Activated CD8-positive, alpha-beta T cell treated with anti-CD3 and anti-CD28 coated beads for 36 hours (primary cell): Measurements from ENCODE around the gene TRMT10C. TPM values are rescaled to one million over a fixed set of nuclear protein-coding genes. Genes with fewer than 3 reads are reported as not detected.

Experiments used
- ATAC-seq: fragments of 200-7000 bp; cut with Tn5 transposase; one replicate; pipeline ENCODE4 v1.10.0; 2021; ENCODE audit warnings: mild to moderate bottlenecking, moderate library complexity
- CTCF ChIA-PET: fragments of 350-600 bp; sonication (Branson Sonifier 250); formaldehyde crosslinking; loops from one replicate; lab custom pipeline; 2021; ENCODE audit warnings: antibody characterized with exemption; lab: Charles Lee
- POLR2A ChIA-PET: fragments of 350-600 bp; sonication (Branson Sonifier 250); formaldehyde crosslinking; loops from one replicate; lab custom pipeline; 2021; ENCODE audit warnings: antibody characterized with exemption; lab: Charles Lee
- DNase-seq: peaks from one replicate; pipeline ENCODE4 v3.0.0-alpha.2; 2020
- H3K27ac Mint-ChIP-seq: one replicate; pipeline ENCODE4 v1.8.0; 2021; ENCODE audit warnings: mild to moderate bottlenecking, mixed read lengths
- H3K27me3 Mint-ChIP-seq: one replicate; pipeline ENCODE4 v1.8.0; 2021; ENCODE audit warnings: mixed read lengths
- H3K36me3 Mint-ChIP-seq: one replicate; pipeline ENCODE4 v1.8.0; 2021; ENCODE audit warnings: low read depth, mixed read lengths
- H3K4me1 Mint-ChIP-seq: one replicate; pipeline ENCODE4 v1.8.0; 2021; ENCODE audit warnings: low read depth, mixed read lengths
- H3K4me3 Mint-ChIP-seq: one replicate; pipeline ENCODE4 v1.8.0; 2021; ENCODE audit warnings: mild to moderate bottlenecking, moderate library complexity, mixed read lengths
- H3K9me3 Mint-ChIP-seq: one replicate; pipeline ENCODE4 v1.8.0; 2021; ENCODE audit warnings: mixed read lengths
- intact Hi-C: fragments of 100-400 bp; cut with micrococcal nuclease; formaldehyde crosslinking; loops from one replicate; pipeline ENCODE4 v1.10.0; 2022
- total RNA-seq, 2 experiments: library from RNA; stranded (reverse); gene quantifications; one replicate each; pipeline ENCODE4 v1.2.3, GENCODE V29; 2021
- TF ChIP-seq, protein P1 (sequence below): fragments of 200-600 bp; IDR thresholded peaks from one replicate; pipeline ENCODE4 v1.8.0; 2022; ENCODE audit warnings: antibody characterized with exemption, mild to moderate bottlenecking

TRMT10C gene
- total RNA-seq, 2 experiments from 2014 or later = 45.8 to 49.4 TPM

- H3K4me3 Mint-ChIP-seq = peak overlapping the region; percentile 95
- no peaks in the 10 kb centered on the region for H3K9me3 Mint-ChIP-seq
- peak; percentile 65 for DNase-seq
- TF ChIP-seq, protein P1, sequence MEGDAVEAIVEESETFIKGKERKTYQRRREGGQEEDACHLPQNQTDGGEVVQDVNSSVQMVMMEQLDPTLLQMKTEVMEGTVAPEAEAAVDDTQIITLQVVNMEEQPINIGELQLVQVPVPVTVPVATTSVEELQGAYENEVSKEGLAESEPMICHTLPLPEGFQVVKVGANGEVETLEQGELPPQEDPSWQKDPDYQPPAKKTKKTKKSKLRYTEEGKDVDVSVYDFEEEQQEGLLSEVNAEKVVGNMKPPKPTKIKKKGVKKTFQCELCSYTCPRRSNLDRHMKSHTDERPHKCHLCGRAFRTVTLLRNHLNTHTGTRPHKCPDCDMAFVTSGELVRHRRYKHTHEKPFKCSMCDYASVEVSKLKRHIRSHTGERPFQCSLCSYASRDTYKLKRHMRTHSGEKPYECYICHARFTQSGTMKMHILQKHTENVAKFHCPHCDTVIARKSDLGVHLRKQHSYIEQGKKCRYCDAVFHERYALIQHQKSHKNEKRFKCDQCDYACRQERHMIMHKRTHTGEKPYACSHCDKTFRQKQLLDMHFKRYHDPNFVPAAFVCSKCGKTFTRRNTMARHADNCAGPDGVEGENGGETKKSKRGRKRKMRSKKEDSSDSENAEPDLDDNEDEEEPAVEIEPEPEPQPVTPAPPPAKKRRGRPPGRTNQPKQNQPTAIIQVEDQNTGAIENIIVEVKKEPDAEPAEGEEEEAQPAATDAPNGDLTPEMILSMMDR = no peak
- intact Hi-C loops = loop anchor here (2.0 to 5.0 kb wide), 3 partner anchors 57 to 102 kb away; partner anchors contain the start of gene ZBTB11
- H3K4me1 Mint-ChIP-seq = peaks cover 67% of the 10 kb centered on the region
- no peaks in the 10 kb centered on the region for H3K27me3 Mint-ChIP-seq
- CTCF ChIA-PET = interaction anchor here (0.7 to 2.8 kb wide), 17 partner anchors 10 to 106 kb away, joined by 3 to 15 read pairs (median 3); partner anchors contain the start of genes SENP7 and ZBTB11
- POLR2A ChIA-PET = interaction anchor here (0.6 to 5.7 kb wide), 15 partner anchors 11 to 275 kb away, joined by 3 to 32 read pairs (median 5); partner anchors contain the start of genes NFKBIZ, RPL24, SENP7 and TRMT10C
- peak; percentile 41 for ATAC-seq
- peaks cover 29% of the 10 kb centered on the region for H3K36me3 Mint-ChIP-seq
- peak overlapping the region; percentile 98 for H3K27ac Mint-ChIP-seq
Measured at GRCh38 chr3:101574388-101575112, 12.9 kb downstream of the TRMT10C start.

DNA sequence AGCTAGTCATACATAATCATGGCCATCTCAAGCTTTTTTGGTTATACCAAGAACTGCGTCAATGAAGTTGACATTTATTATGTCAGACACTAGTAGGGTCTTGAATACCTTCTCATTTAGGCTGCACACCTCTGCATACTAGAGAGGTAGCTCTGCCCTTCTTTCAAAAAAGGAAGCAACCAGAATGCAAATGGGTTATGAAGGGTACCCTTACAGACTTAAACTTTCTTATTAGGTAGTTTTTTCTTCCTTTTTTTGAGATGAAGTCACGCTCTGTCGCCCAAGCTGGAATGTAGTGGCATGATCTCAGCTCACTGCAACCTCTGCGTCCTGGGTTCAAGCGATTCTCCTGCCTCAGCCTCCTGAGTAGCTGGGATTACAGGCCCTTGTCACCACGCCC lies 15.6 kb downstream of the TRMT10C start:
- H3K4me3 Mint-ChIP-seq = no peak overlapping the region
- no peak overlapping the region for H3K27ac Mint-ChIP-seq
- no peak for ATAC-seq
- DNase-seq = no peak
- H3K27me3 Mint-ChIP-seq = no peaks in the 10 kb centered on the region
- TF ChIP-seq, protein P1 = no peak
- POLR2A ChIA-PET = interaction anchor here (1.0 kb wide), 1 partner anchor 100 kb away, joined by 3 read pairs; the partner anchor contains the start of gene ZBTB11
- no peaks in the 10 kb centered on the region for H3K9me3 Mint-ChIP-seq
- intact Hi-C loops = no loop called here
- H3K4me1 Mint-ChIP-seq = peaks cover 56% of the 10 kb centered on the region
- CTCF ChIA-PET = interaction anchor here (0.7 to 1.7 kb wide), 4 partner anchors 11 to 99 kb away, joined by 3 to 4 read pairs (median 3); partner anchors contain the start of gene ZBTB11
- peaks cover 35% of the 10 kb centered on the region for H3K36me3 Mint-ChIP-seq

- Mint-ChIP-seq H3K4me1 (peaks cover 30% of the 10 kb centered on the region), H3K4me3 (no peak overlapping the region), H3K27ac (peak overlapping the region; percentile 38), H3K9me3 (no peaks in the 10 kb centered on the region), H3K36me3 (peaks cover 49% of the 10 kb centered on the region), H3K27me3 (no peaks in the 10 kb centered on the region)
- ATAC-seq (no peak), DNase-seq (no peak)
- TF ChIP-seq, protein P1 = no peak
- ChIA-PET POLR2A (interaction anchor here (1.1 kb wide), 1 partner anchor 15 kb away, joined by 5 read pairs; the partner anchor contains the start of gene PCNP), CTCF (interaction anchor here (1.0 to 2.2 kb wide), 2 partner anchors 12 to 15 kb away, joined by 4 to 6 read pairs; partner anchors contain the start of gene PCNP)
- intact Hi-C loops = no loop called here
Measured at GRCh38 chr3:101588616-101589015, 26.9 kb downstream of the TRMT10C start.

GRCh38 chr3:101591071-101591470 lies 29.4 kb downstream of the TRMT10C start:
- ChIA-PET CTCF (no interaction called here), POLR2A (interaction anchor here (1.4 kb wide), 1 partner anchor 16 kb away, joined by 6 read pairs; no protein-coding TSS in a partner anchor)
- TF ChIP-seq, protein P1 = no peak
- Mint-ChIP-seq H3K36me3 (peaks cover 44% of the 10 kb centered on the region), H3K27ac (peak overlapping the region; percentile 46), H3K27me3 (no peaks in the 10 kb centered on the region), H3K4me1 (peaks cover 20% of the 10 kb centered on the region), H3K9me3 (no peaks in the 10 kb centered on the region), H3K4me3 (no peak overlapping the region)
- DNase-seq = no peak
- no peak for ATAC-seq
- intact Hi-C loops = no loop called here
